VCaP (cell line): ENCODE results near the gene FPR3.

Experiments used
- H3K27ac ChIP-seq: fragments of 450-650 bp; 2 replicates; pipeline ENCODE4 v1.5.1; 2017
- CTCF ChIP-seq: fragments of 450-650 bp; conservative IDR thresholded peaks from 2 replicates; pipeline ENCODE4 v1.5.1; 2017; ENCODE audit warnings: mild to moderate bottlenecking, moderate library complexity

FPR3 gene

GRCh38 chr19:51797480-51797879 is 2.5 kb downstream of the FPR3 start:
- TF ChIP-seq CTCF = no peak
- no peak overlapping the region; the same call in 1 of the 2 replicates for H3K27ac ChIP-seq

GRCh38 chr19:51798062-51798461 is 3.1 kb downstream of the FPR3 start:
- TF ChIP-seq CTCF = no peak
- H3K27ac ChIP-seq = peak overlapping the region; percentile 88; the same call in 1 of the 2 replicates

GRCh38 chr19:51799034-51799773 is 4.2 kb downstream of the FPR3 start:
- H3K27ac ChIP-seq = peak overlapping the region; percentile 88
- TF ChIP-seq CTCF = peak; percentile 59

- peak overlapping the region; percentile 88 for H3K27ac ChIP-seq
- TF ChIP-seq CTCF = no peak
Observed at GRCh38 chr19:51799774-51800472, 5.0 kb downstream of the FPR3 start.

GRCh38 chr19:51800473-51801244 is 5.7 kb downstream of the FPR3 start:
- no peak for TF ChIP-seq CTCF
- peak overlapping the region; percentile 88 for H3K27ac ChIP-seq

- TF ChIP-seq CTCF = no peak
- H3K27ac ChIP-seq = no peak overlapping the region
Observed at GRCh38 chr19:51802775-51803174, 7.8 kb downstream of the FPR3 start.

GRCh38 chr19:51803519-51803918 is 8.6 kb downstream of the FPR3 start:
- TF ChIP-seq CTCF = no peak
- peak overlapping the region; percentile 72; the same call in 1 of the 2 replicates for H3K27ac ChIP-seq
